ENCODE measurements around the gene ITGB8. TPM values are rescaled to one million over a fixed set of nuclear protein-coding genes. Genes with fewer than 3 reads are reported as not detected.
"Not testable (repeated sequence)": the region's sequence is repeated elsewhere in the genome, so short reads cannot be mapped to it uniquely, and the experiment has no call there.

ITGB8 gene
- total RNA-seq, 3 donors from 2014 or later (not counting 1 experiment from before 2014, with no cell fraction given), result 0.39 to 12.8 TPM; not detected in 1

GRCh38 chr7:20301311-20301939 lies 29.3 kb upstream of the ITGB8 start:
- Histone ChIP-seq H3K9me3 (ENCODE audit: control insufficient read depth, insufficient read depth, low read length) (no peaks in the 10 kb centered on the region), H3K4me3 (ENCODE audit: low read length) (no peak overlapping the region), H3K36me3 (ENCODE audit: control insufficient read depth, insufficient read depth, low read length) (no peaks in the 10 kb centered on the region), H3K27ac (ENCODE audit: low read length) (no peak overlapping the region), H3K4me1 (ENCODE audit: control insufficient read depth, insufficient read depth, low read length) (no peaks in the 10 kb centered on the region), H3K27me3 (ENCODE audit: control insufficient read depth, insufficient read depth, low read length) (no peaks in the 10 kb centered on the region)
- 37% methylated on average over 4 of the region's 4 CpGs for WGBS (ENCODE audit: insufficient coverage)
- H3K36me3 Mint-ChIP-seq, result no peaks in the 10 kb centered on the region
- no peak for TF ChIP-seq CTCF (IDR thresholded peaks at IDR 0.05)
- intact Hi-C loops (cut with micrococcal nuclease), result no loop called here
- no peak overlapping the region for H3K27ac Mint-ChIP-seq
- H3K27me3 Mint-ChIP-seq (ENCODE audit: low read depth in 2 of 2), result no peaks in the 10 kb centered on the region
- DNase-seq (no peak), ATAC-seq (no peak)
- H3K9me3 Mint-ChIP-seq, result no peaks in the 10 kb centered on the region
- peaks cover 0 to 5% of the 10 kb centered on the region in 2 donors for H3K4me1 Mint-ChIP-seq
- H3K4me3 Mint-ChIP-seq, result no peak overlapping the region

GRCh38 chr7:20302300-20302699 lies 28.4 kb upstream of the ITGB8 start:
- H3K9me3 ChIP-seq (ENCODE audit: control insufficient read depth, insufficient read depth, low read length); H3K4me3 ChIP-seq (ENCODE audit: low read length); H3K4me1 Mint-ChIP-seq; H3K27ac ChIP-seq (ENCODE audit: low read length); H3K4me3 Mint-ChIP-seq; ATAC-seq; H3K4me1 ChIP-seq (ENCODE audit: control insufficient read depth, insufficient read depth, low read length); H3K9me3 Mint-ChIP-seq; DNase-seq; H3K27me3 ChIP-seq (ENCODE audit: control insufficient read depth, insufficient read depth, low read length); H3K36me3 ChIP-seq (ENCODE audit: control insufficient read depth, insufficient read depth, low read length); H3K36me3 Mint-ChIP-seq; intact Hi-C loops (cut with micrococcal nuclease); H3K27me3 Mint-ChIP-seq (ENCODE audit: low read depth in 2 of 2); H3K27ac Mint-ChIP-seq: not testable (repeated sequence)
- 96% methylated on average over 13 of the region's 16 CpGs for WGBS (ENCODE audit: insufficient coverage)

GRCh38 chr7:20302891-20303290 lies 27.8 kb upstream of the ITGB8 start:
- no peaks in the 10 kb centered on the region for H3K9me3 Mint-ChIP-seq
- ATAC-seq, result no peak
- intact Hi-C loops (cut with micrococcal nuclease), result no loop called here
- no peak overlapping the region for H3K4me3 ChIP-seq (ENCODE audit: low read length)
- H3K36me3 ChIP-seq (ENCODE audit: control insufficient read depth, insufficient read depth, low read length), result no peaks in the 10 kb centered on the region
- TF ChIP-seq CTCF (IDR thresholded peaks at IDR 0.05), result no peak
- no peaks in the 10 kb centered on the region for H3K4me1 ChIP-seq (ENCODE audit: control insufficient read depth, insufficient read depth, low read length)
- WGBS (ENCODE audit: insufficient coverage), result 62% methylated on average over 1 of the region's 1 CpG
- no peaks in the 10 kb centered on the region for H3K27me3 Mint-ChIP-seq (ENCODE audit: low read depth in 2 of 2)
- peaks cover 0 to 5% of the 10 kb centered on the region in 2 donors for H3K4me1 Mint-ChIP-seq
- no peak overlapping the region for H3K27ac ChIP-seq (ENCODE audit: low read length)
- no peak overlapping the region for H3K4me3 Mint-ChIP-seq
- H3K27ac Mint-ChIP-seq, result no peak overlapping the region
- no peaks in the 10 kb centered on the region for H3K9me3 ChIP-seq (ENCODE audit: control insufficient read depth, insufficient read depth, low read length)
- no peak for DNase-seq
- no peaks in the 10 kb centered on the region for H3K36me3 Mint-ChIP-seq
- no peaks in the 10 kb centered on the region for H3K27me3 ChIP-seq (ENCODE audit: control insufficient read depth, insufficient read depth, low read length)

GRCh38 chr7:20304366-20304765 lies 26.3 kb upstream of the ITGB8 start:
- Mint-ChIP-seq H3K36me3 (no peaks in the 10 kb centered on the region), H3K9me3 (peaks cover 0 to 2% of the 10 kb centered on the region in 2 donors), H3K27me3 (ENCODE audit: low read depth in 2 of 2) (no peaks in the 10 kb centered on the region), H3K4me1 (peaks cover 0 to 5% of the 10 kb centered on the region in 2 donors), H3K4me3 (no peak overlapping the region), H3K27ac (no peak overlapping the region)
- no peaks in the 10 kb centered on the region for H3K27me3 ChIP-seq (ENCODE audit: control insufficient read depth, insufficient read depth, low read length)
- H3K27ac ChIP-seq (ENCODE audit: low read length), result no peak overlapping the region
- 93% methylated on average over 4 of the region's 4 CpGs for WGBS (ENCODE audit: insufficient coverage)
- H3K4me1 ChIP-seq (ENCODE audit: control insufficient read depth, insufficient read depth, low read length), result no peaks in the 10 kb centered on the region
- H3K4me3 ChIP-seq (ENCODE audit: low read length), result no peak overlapping the region
- intact Hi-C loops (cut with micrococcal nuclease), result no loop called here
- TF ChIP-seq CTCF (IDR thresholded peaks at IDR 0.05), result no peak
- no peaks in the 10 kb centered on the region for H3K36me3 ChIP-seq (ENCODE audit: control insufficient read depth, insufficient read depth, low read length)
- no peak for DNase-seq
- ATAC-seq, result no peak
- no peaks in the 10 kb centered on the region for H3K9me3 ChIP-seq (ENCODE audit: control insufficient read depth, insufficient read depth, low read length)
